ENCODE results near the gene LPCAT2. TPM values are rescaled to one million over a fixed set of nuclear protein-coding genes. Genes with fewer than 3 reads are reported as not detected.

Gene LPCAT2
- total and polyA plus RNA-seq, 2 donors (not counting 3 experiments of a cell fraction or from before 2014, with no cell fraction given): 64.5 to 72.9 TPM

DNA sequence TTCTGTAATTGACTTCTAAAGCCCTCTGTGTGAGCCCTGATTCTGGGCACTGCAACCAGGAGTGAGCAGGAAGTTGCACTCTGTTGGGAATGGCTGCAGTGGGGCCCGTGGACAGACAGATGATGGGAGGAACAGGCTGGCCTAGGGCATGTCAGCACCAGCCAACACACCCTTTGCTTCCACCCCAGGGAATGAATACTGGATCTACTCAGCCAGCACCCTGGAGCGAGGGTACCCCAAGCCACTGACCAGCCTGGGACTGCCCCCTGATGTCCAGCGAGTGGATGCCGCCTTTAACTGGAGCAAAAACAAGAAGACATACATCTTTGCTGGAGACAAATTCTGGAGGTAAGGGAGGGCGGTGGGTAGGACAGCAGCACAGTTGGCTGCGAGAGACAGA lies 10.8 kb upstream of the LPCAT2 start:
- peaks cover 38 to 43% of the 10 kb centered on the region in 2 experiments for H3K36me3 ChIP-seq (ENCODE audit: control insufficient read depth in 2 of 2, extremely low read depth in 1 of 2, insufficient read depth in 2 of 2, low read length in 2 of 2)
- FAIRE-seq (no peak), DNase-seq (ENCODE audit: low read depth, low spot score) (no peak)
- H3K4me2 ChIP-seq (ENCODE audit: insufficient read depth, low read length): no peak overlapping the region
- H3K9ac ChIP-seq (replicated peaks; ENCODE audit: extremely low read depth, insufficient read depth, low read length): no peak overlapping the region
- dilution Hi-C loops (cut with MboI; ENCODE audit: extremely low pct_ligation_motif_present, low sequenced_read_pairs): no loop called here
- H3K9me3 ChIP-seq (replicated peaks; ENCODE audit: control insufficient read depth, insufficient read depth, low read length): no peaks in the 10 kb centered on the region
- no peaks in the 10 kb centered on the region for H3K27me3 ChIP-seq (ENCODE audit: control insufficient read depth in 2 of 2, insufficient read depth in 2 of 2, low read length in 2 of 2)
- peak overlapping the region; percentile 95 for H3K27ac ChIP-seq (ENCODE audit: insufficient read depth, low read depth, low read length)
- H3K79me2 ChIP-seq (ENCODE audit: control insufficient read depth, insufficient read depth, low read length): no peaks in the 10 kb centered on the region
- no peaks in the 10 kb centered on the region for H3K9me1 ChIP-seq (replicated peaks; ENCODE audit: control insufficient read depth, extremely low read depth, insufficient read depth, low read length)
- H3K4me1 ChIP-seq (ENCODE audit: control insufficient read depth, extremely low read depth, insufficient read depth, low read length): peaks cover 82% of the 10 kb centered on the region
- no peak overlapping the region for H3K4me3 ChIP-seq (replicated peaks in 1 of 3; ENCODE audit: insufficient read depth in 1 of 3, low read depth in 1 of 3, low read length in 3 of 3)
- intact Hi-C loops (cut with micrococcal nuclease): no loop called here
- no TSS peak for BruUV-seq (replicated peaks)
- no peak overlapping the region for H2AFZ ChIP-seq (ENCODE audit: low read depth, low read length)
- ChIA-PET CTCF (interaction anchor here (1.1 to 5.5 kb wide), 5 partner anchors 10 to 204 kb away, joined by 3 to 69 read pairs (median 4); no protein-coding TSS in a partner anchor), POLR2A (no interaction called here)
- no peaks in the 10 kb centered on the region for H4K20me1 ChIP-seq (replicated peaks; ENCODE audit: control insufficient read depth, extremely low read depth, insufficient read depth, low read length)
- TF ChIP-seq, protein P1, sequence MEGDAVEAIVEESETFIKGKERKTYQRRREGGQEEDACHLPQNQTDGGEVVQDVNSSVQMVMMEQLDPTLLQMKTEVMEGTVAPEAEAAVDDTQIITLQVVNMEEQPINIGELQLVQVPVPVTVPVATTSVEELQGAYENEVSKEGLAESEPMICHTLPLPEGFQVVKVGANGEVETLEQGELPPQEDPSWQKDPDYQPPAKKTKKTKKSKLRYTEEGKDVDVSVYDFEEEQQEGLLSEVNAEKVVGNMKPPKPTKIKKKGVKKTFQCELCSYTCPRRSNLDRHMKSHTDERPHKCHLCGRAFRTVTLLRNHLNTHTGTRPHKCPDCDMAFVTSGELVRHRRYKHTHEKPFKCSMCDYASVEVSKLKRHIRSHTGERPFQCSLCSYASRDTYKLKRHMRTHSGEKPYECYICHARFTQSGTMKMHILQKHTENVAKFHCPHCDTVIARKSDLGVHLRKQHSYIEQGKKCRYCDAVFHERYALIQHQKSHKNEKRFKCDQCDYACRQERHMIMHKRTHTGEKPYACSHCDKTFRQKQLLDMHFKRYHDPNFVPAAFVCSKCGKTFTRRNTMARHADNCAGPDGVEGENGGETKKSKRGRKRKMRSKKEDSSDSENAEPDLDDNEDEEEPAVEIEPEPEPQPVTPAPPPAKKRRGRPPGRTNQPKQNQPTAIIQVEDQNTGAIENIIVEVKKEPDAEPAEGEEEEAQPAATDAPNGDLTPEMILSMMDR (IDR thresholded peaks at IDR 0.05; ENCODE audit: extremely low read depth in 1 of 2, insufficient read depth in 1 of 2, low read depth in 1 of 2, low read length in 2 of 2): no peak
- TF ChIP-seq, protein P2, sequence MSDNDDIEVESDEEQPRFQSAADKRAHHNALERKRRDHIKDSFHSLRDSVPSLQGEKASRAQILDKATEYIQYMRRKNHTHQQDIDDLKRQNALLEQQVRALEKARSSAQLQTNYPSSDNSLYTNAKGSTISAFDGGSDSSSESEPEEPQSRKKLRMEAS (IDR thresholded peaks at IDR 0.05; ENCODE audit: insufficient read depth, insufficient read length): no peak
- TF ChIP-seq POLR2A (IDR thresholded peaks at IDR 0.05; ENCODE audit: low read depth, low read length): no peak
- TF ChIP-seq JUN (IDR thresholded peaks at IDR 0.05; ENCODE audit: borderline replicate concordance, insufficient read depth, insufficient read length, low read depth): no peak
- no peak for TF ChIP-seq MYC (IDR thresholded peaks at IDR 0.05; ENCODE audit: low read depth, low read length)

DNA sequence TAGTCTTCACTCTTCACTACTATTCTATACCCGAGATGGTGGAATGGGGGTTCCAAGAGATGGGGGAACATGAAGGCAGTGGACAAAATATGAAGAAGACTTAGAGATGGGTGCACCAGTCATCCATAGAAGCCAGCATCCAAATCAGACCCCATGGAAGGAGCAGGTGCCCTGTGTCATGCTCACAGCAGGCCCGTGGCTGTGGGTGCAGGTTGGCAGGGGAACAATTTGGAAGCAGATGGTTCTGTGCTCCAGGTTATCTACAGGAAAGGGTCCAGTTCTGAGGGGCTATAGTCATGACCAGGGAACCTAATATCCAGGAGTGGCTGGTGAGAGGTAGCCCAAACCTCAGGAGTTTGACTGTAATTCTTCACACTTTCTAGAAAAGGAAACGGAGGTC lies 9.6 kb upstream of the LPCAT2 start:
- Histone ChIP-seq H3K79me2 (ENCODE audit: control insufficient read depth, insufficient read depth, low read length) (no peaks in the 10 kb centered on the region), H3K9me3 (replicated peaks; ENCODE audit: control insufficient read depth, insufficient read depth, low read length) (no peaks in the 10 kb centered on the region), H3K9ac (replicated peaks; ENCODE audit: extremely low read depth, insufficient read depth, low read length) (peak overlapping the region; percentile 79), H3K36me3 (ENCODE audit: control insufficient read depth in 2 of 2, extremely low read depth in 1 of 2, insufficient read depth in 2 of 2, low read length in 2 of 2) (peaks cover 36 to 38% of the 10 kb centered on the region in 2 experiments), H3K4me1 (ENCODE audit: control insufficient read depth, extremely low read depth, insufficient read depth, low read length) (peaks cover 87% of the 10 kb centered on the region), H3K4me3 (replicated peaks in 1 of 3; ENCODE audit: insufficient read depth in 1 of 3, low read depth in 1 of 3, low read length in 3 of 3) (no peak overlapping the region), H3K27me3 (ENCODE audit: control insufficient read depth in 2 of 2, insufficient read depth in 2 of 2, low read length in 2 of 2) (no peaks in the 10 kb centered on the region), H3K9me1 (replicated peaks; ENCODE audit: control insufficient read depth, extremely low read depth, insufficient read depth, low read length) (no peaks in the 10 kb centered on the region), H2AFZ (ENCODE audit: low read depth, low read length) (no peak overlapping the region), H4K20me1 (replicated peaks; ENCODE audit: control insufficient read depth, extremely low read depth, insufficient read depth, low read length) (no peaks in the 10 kb centered on the region), H3K4me2 (ENCODE audit: insufficient read depth, low read length) (peak overlapping the region; percentile 43), H3K27ac (ENCODE audit: insufficient read depth, low read depth, low read length) (peak overlapping the region; percentile 95)
- intact Hi-C loops (cut with micrococcal nuclease): no loop called here
- BruUV-seq (replicated peaks): no TSS peak
- POLR2A ChIA-PET: interaction anchor here (0.6 kb wide), 1 partner anchor 19 kb away, joined by 4 read pairs; no protein-coding TSS in a partner anchor
- DNase-seq (ENCODE audit: low read depth, low spot score) (peak; percentile 24), FAIRE-seq (peak; percentile 12)
- CTCF ChIA-PET: interaction anchor here (1.1 to 5.5 kb wide), 6 partner anchors 11 to 202 kb away, joined by 3 to 34 read pairs (median 6); no protein-coding TSS in a partner anchor
- dilution Hi-C loops (cut with MboI; ENCODE audit: extremely low pct_ligation_motif_present, low sequenced_read_pairs): no loop called here
- TF ChIP-seq, protein P1 (IDR thresholded peaks at IDR 0.05; ENCODE audit: extremely low read depth in 1 of 2, insufficient read depth in 1 of 2, low read depth in 1 of 2, low read length in 2 of 2): no peak
- TF ChIP-seq GATA2 (IDR thresholded peaks at IDR 0.05; ENCODE audit: insufficient read depth, insufficient read length, low read depth, low read length) (no peak), JUN (IDR thresholded peaks at IDR 0.05; ENCODE audit: borderline replicate concordance, insufficient read depth, insufficient read length, low read depth) (no peak), EZH2 (IDR thresholded peaks at IDR 0.05; ENCODE audit: borderline replicate concordance, low read depth, low read length, severe bottlenecking) (no peak), POLR2AphosphoS5 (IDR thresholded peaks at IDR 0.05; ENCODE audit: insufficient read depth, low read depth, low read length) (no peak), POLR2A (IDR thresholded peaks at IDR 0.05; ENCODE audit: low read depth, low read length) (no peak)
- TF ChIP-seq, protein P2 (IDR thresholded peaks at IDR 0.05; ENCODE audit: insufficient read depth, insufficient read length): no peak
